ENCODE results near the gene ENC1.

- no peak for TF ChIP-seq EZH2 (IDR thresholded peaks at IDR 0.05)
- no peak for TF ChIP-seq POLR2AphosphoS5 (IDR thresholded peaks at IDR 0.05; ENCODE audit: borderline replicate concordance, low read depth, low read length)
These were observed 46.1 kb downstream of the ENC1 start for GRCh38 chr5:74594137-74595040.
